DOHH2 (cell line): ENCODE results near the gene B3GNT8.

ENCODE experiments used
- H3F3A ChIP-seq: fragments of 200-600 bp; sonication (generic), shearing (Covaris generic); 2 replicates; pipeline ENCODE4 v1.6.0; 2016; ENCODE audit warnings: antibody characterized with exemption, mild to moderate bottlenecking; ENCODE audit not compliant: control insufficient read depth, insufficient read depth
- H3K27ac ChIP-seq: fragments of 200-600 bp; sonication (generic); 2 replicates; pipeline ENCODE4 v1.5.1; 2014; ENCODE audit warnings: low read depth, mild to moderate bottlenecking, low read length, moderate library complexity
- H3K27me3 ChIP-seq: fragments of 200-600 bp; sonication (generic); 2 replicates; pipeline ENCODE4 v1.6.1; 2014; ENCODE audit warnings: mild to moderate bottlenecking, low read length, mixed read lengths; ENCODE audit not compliant: control insufficient read depth
- H3K36me3 ChIP-seq: fragments of 200-600 bp; sonication (generic); 2 replicates; pipeline ENCODE4 v1.6.1; 2014; ENCODE audit warnings: mild to moderate bottlenecking, low read length, moderate library complexity, mixed read lengths; ENCODE audit not compliant: control insufficient read depth
- H3K4me1 ChIP-seq: fragments of 200-600 bp; sonication (generic); 2 replicates; pipeline ENCODE4 v1.6.1; 2014; ENCODE audit warnings: mild to moderate bottlenecking, low read length, mixed read lengths; ENCODE audit not compliant: control insufficient read depth
- H3K4me2 ChIP-seq: fragments of 200-600 bp; sonication (generic); 2 replicates; pipeline ENCODE4 v1.6.0; 2014; ENCODE audit warnings: mild to moderate bottlenecking, low read length, moderate library complexity
- H3K4me3 ChIP-seq: fragments of 200-600 bp; sonication (generic); 2 replicates; pipeline ENCODE4 v1.5.1; 2014; ENCODE audit warnings: mild to moderate bottlenecking, low read length, mixed read lengths
- H3K79me2 ChIP-seq: fragments of 200-600 bp; sonication (generic); 2 replicates; pipeline ENCODE4 v1.6.1; 2014; ENCODE audit warnings: mild to moderate bottlenecking, low read length, mixed read lengths; ENCODE audit not compliant: control insufficient read depth
- H3K9me2 ChIP-seq: fragments of 200-600 bp; sonication (generic); replicated peaks from 2 replicates; pipeline ENCODE4 v1.6.1; 2014; ENCODE audit warnings: mild to moderate bottlenecking, low read length, mixed read lengths; ENCODE audit not compliant: control insufficient read depth
- H3K9me3 ChIP-seq: fragments of 200-600 bp; sonication (generic); 2 replicates; pipeline ENCODE4 v1.6.1; 2014; ENCODE audit warnings: antibody characterized with exemption, low read length, mixed read lengths; ENCODE audit not compliant: control insufficient read depth, insufficient read depth
- H4K20me1 ChIP-seq: fragments of 200-600 bp; sonication (generic); 2 replicates; pipeline ENCODE4 v1.6.0; 2014; ENCODE audit warnings: low read depth, mild to moderate bottlenecking, antibody characterized with exemption, low read length, moderate library complexity; ENCODE audit not compliant: control insufficient read depth, insufficient read depth
- EZH2phosphoT487 ChIP-seq: fragments of 200-600 bp; sonication (generic); IDR thresholded peaks from 2 replicates; pipeline ENCODE4 v1.6.1; 2017; ENCODE audit warnings: borderline replicate concordance, mild to moderate bottlenecking, antibody characterized with exemption, low read length, moderate library complexity, mixed read lengths
- TF ChIP-seq, protein P1 (sequence below): fragments of 200-600 bp; sonication (generic); IDR thresholded peaks from one replicate; pipeline ENCODE4 v1.5.1; 2014; ENCODE audit warnings: antibody characterized with exemption, mild to moderate bottlenecking, low read depth, low read length; ENCODE audit not compliant: poor library complexity, severe bottlenecking

B3GNT8 gene

DNA sequence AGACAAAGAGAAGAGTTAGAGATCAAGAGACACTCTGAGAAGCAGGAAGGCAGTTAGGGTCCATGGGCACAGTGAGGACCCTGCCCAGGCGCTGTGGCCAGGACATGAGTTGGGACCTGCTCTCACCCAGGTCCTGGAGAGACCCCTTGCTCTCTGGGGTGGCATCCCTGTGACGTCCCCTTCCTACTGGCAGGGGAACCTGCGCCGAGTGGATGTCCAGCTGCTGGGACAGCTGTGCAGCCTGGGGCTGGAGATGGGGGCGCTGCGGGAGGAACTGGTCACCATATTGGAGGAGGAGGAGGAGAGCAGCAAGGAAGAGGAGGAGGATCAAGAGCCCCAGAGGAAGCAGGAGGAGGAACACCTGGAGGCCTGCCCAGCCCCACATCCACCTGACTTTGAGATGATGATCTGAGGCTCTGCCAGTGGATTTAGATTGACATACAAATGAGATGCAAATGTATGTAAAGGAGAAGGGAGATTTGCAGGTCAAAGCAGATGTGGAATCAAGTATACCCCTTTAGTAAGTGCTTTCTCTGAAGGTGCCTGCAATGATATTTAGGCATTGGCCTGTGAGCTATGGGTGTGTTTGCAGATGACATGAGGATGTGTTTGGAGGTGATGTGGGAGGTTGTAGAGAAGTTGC lies 16.8 kb upstream of the B3GNT8 start:
- Histone ChIP-seq H3K27me3 (peaks cover 3% of the 10 kb centered on the region; the same call in 1 of the 2 replicates), H3K36me3 (no peaks in the 10 kb centered on the region), H3K4me3 (no peak overlapping the region), H3K27ac (no peak overlapping the region), H3K4me2 (no peak overlapping the region), H3F3A (0 out of 2 replicates have a peak, but pooled peaks cover 2% of the 10 kb centered on the region), H3K9me3 (no peaks in the 10 kb centered on the region), H3K4me1 (peaks cover 21% of the 10 kb centered on the region), H4K20me1 (no peaks in the 10 kb centered on the region), H3K9me2 (no peaks in the 10 kb centered on the region), H3K79me2 (peaks cover 5% of the 10 kb centered on the region)
- TF ChIP-seq, protein P1, sequence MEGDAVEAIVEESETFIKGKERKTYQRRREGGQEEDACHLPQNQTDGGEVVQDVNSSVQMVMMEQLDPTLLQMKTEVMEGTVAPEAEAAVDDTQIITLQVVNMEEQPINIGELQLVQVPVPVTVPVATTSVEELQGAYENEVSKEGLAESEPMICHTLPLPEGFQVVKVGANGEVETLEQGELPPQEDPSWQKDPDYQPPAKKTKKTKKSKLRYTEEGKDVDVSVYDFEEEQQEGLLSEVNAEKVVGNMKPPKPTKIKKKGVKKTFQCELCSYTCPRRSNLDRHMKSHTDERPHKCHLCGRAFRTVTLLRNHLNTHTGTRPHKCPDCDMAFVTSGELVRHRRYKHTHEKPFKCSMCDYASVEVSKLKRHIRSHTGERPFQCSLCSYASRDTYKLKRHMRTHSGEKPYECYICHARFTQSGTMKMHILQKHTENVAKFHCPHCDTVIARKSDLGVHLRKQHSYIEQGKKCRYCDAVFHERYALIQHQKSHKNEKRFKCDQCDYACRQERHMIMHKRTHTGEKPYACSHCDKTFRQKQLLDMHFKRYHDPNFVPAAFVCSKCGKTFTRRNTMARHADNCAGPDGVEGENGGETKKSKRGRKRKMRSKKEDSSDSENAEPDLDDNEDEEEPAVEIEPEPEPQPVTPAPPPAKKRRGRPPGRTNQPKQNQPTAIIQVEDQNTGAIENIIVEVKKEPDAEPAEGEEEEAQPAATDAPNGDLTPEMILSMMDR, result no peak
- no peak for TF ChIP-seq EZH2phosphoT487

DNA sequence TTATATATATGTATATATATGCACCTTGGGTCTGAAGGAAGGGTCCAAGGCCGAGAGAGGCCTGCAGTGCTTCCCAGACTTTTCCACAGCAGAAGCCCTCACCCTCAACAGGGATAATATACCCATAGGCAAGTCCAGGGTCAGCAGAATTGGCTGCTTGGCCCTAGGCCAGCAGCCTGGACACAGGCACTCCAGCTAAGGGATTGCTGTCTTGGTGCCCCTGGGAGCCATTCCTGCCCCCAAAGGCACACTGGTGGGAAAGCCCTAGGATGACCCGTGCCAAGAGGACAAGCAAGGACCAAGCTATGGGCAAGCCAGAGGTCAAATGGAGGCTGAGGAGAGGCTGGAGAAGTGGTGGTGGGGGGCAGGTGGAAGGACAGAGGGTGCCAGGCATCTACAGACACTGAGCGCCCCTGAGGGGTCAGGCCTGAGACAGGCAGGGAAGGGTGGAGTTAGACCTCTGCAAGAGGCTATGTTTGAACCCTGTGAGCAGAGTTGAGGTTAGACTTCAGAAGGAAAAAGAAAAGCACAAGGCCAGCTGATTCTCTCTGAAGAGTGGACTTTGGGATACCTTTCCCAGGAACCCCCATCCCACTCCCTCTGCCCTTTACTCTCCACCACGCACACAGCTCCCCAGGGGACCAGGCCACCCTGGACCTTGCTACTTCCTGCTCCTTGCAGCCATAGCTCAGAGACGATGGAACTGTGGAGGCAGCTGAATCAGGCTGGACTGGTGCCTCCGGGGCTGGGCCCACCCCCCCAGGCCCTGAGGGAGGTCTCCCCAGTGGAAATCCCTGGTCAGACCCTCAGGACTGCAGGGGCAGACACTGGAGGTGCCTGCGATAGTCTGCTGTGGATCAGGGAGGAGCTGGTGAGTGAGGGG lies 15.5 kb upstream of the B3GNT8 start, which contains the start of gene ERICH4:
Gene ERICH4, plus strand, starts transcription at position 684 of the 883 bp plus-strand sequence. Its CDS starts 14 bp downstream, at position 698.
- Histone ChIP-seq H3K27ac (no peak within 1 kb of the TSS), H3K4me2 (no peak within 1 kb of the TSS), H3K4me3 (no peak within 1 kb of the TSS), H3K79me2 (peaks cover 17% of the 10 kb centered on the region), H3K4me1 (peaks cover 25% of the 10 kb centered on the region), H3K9me2 (no peaks in the 10 kb centered on the region), H4K20me1 (no peaks in the 10 kb centered on the region), H3K9me3 (no peaks in the 10 kb centered on the region), H3K27me3 (no peaks in the 10 kb centered on the region; the same call in 1 of the 2 replicates), H3F3A (0 out of 2 replicates have a peak, but pooled peaks cover 2% of the 10 kb centered on the region), H3K36me3 (peaks cover 5% of the 10 kb centered on the region; the same call in 1 of the 2 replicates)
- TF ChIP-seq EZH2phosphoT487, result no peak
- TF ChIP-seq, protein P1, result no peak

DNA sequence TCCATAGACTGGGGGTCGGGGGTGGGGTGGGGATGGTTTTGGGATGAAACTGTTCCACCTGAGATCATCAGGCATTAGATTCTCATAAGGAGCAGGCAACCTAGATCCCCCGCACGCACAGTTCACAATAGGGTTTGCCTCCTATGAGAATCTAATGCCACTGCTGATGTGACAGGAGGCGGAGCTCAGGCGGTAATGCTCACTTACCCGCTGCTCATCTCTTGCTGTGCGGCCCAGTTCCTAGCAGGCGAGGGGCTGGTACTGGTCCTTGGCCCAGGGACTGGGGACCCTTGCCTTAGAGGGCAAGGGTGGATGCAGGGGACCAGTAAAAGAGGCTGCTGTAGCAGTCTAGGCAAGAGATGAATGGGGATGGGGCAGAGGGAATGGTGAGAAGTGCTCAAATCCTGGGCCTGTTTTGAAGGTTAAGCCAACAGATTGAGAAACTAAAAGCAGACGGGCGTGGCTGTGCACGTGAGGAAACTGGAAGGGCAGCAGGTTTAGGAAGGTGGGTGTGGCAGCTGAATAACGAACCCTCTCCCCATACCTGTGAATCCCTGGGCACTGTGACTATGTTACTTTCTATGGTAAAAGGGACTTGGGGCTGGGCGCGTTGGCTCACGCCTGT lies 14.3 kb upstream of the B3GNT8 start:
- H3F3A ChIP-seq, result 0 out of 2 replicates have a peak, but pooled peaks cover 2% of the 10 kb centered on the region
- H3K9me2 ChIP-seq, result no peaks in the 10 kb centered on the region
- no peaks in the 10 kb centered on the region for H3K9me3 ChIP-seq
- H3K4me1 ChIP-seq, result peaks cover 25% of the 10 kb centered on the region
- no peaks in the 10 kb centered on the region for H3K27me3 ChIP-seq
- TF ChIP-seq, protein P1, result no peak
- TF ChIP-seq EZH2phosphoT487, result no peak
- no peaks in the 10 kb centered on the region for H4K20me1 ChIP-seq
- no peak overlapping the region for H3K4me2 ChIP-seq
- H3K36me3 ChIP-seq, result peaks cover 8% of the 10 kb centered on the region; the same call in 1 of the 2 replicates
- H3K4me3 ChIP-seq, result no peak overlapping the region
- H3K79me2 ChIP-seq, result peaks cover 23% of the 10 kb centered on the region
- no peak overlapping the region for H3K27ac ChIP-seq
